ENCODE data around the gene DNAH1.

The DNAH1 gene

DNA sequence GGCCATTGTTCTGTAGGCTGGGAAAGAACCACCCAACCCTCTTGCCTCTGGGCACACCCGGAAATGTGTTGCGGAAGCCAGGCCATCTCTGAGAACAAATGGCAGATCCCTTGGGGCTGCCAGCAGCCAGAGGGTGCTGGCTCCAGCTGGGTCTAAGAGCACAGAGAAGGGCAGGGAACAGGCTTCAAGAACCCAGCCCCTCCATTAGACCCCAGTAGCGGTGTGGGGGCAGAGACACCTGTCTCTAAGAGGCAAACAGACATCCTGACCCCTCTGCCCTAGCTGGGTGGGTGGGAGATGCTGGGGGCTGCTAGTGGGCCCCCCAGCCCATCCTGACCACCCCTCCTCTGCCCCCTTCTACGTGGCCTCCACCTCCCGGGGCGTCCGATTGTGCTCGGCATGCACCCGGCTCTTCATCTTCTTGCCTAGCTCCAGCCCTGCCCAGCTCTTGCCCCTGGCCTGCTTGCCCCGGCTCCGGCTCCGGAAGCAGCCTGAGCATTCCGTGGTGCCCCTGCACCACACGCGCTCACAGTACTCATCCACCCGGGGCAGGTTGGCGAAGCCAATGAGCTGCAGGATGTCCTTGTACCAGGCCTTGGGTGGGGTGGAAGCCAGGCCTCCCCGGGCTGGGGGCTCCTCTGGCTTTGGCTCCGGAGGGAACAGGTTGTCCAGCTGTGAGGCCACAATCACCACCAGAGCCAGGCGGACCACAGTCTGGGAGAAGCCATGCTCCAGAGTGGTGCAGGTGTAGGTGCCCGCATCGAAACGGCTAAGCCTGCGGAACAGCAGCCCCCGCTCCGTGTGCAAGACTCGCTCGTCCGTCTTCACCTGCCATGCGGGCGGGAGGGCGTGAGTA lies 119.4 kb downstream of the DNAH1 start:
- DNase-seq (ENCODE audit: low spot score) = no peak

- peak; percentile 34 for DNase-seq (ENCODE audit: low spot score)
Observed at GRCh38 chr3:52436500-52437149, 120.5 kb downstream of the DNAH1 start.

- DNase-seq (ENCODE audit: low spot score) = no peak
Observed at GRCh38 chr3:52437326-52438103, 121.4 kb downstream of the DNAH1 start.

DNA sequence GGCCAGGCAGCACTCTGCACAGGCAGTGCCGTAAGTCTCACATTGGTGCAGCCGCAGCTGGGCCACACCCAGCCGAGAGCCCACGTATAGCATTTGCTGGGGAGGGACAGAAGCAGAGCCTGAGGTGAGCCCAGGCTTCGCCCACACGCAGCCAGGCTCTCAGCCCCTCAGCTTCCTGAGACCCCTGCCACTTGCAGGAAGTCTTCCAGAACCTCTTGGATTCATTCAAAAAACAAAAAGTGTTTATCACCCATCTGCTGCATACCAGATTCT lies 121.9 kb downstream of the DNAH1 start:
- DNase-seq (ENCODE audit: low spot score) = no peak

GRCh38 chr3:52438579-52439425 lies 122.7 kb downstream of the DNAH1 start:
- no peak for DNase-seq (ENCODE audit: low spot score)

- no peak for DNase-seq (ENCODE audit: low spot score)
Observed at GRCh38 chr3:52439426-52440248, 123.5 kb downstream of the DNAH1 start.

- DNase-seq (ENCODE audit: low spot score) = no peak
Observed at GRCh38 chr3:52440249-52440551, 124.1 kb downstream of the DNAH1 start.

GRCh38 chr3:52440671-52441070 lies 124.6 kb downstream of the DNAH1 start:
- DNase-seq (ENCODE audit: low spot score) = no peak

GRCh38 chr3:52441091-52441771 lies 125.1 kb downstream of the DNAH1 start:
- DNase-seq (ENCODE audit: low spot score) = no peak

DNA sequence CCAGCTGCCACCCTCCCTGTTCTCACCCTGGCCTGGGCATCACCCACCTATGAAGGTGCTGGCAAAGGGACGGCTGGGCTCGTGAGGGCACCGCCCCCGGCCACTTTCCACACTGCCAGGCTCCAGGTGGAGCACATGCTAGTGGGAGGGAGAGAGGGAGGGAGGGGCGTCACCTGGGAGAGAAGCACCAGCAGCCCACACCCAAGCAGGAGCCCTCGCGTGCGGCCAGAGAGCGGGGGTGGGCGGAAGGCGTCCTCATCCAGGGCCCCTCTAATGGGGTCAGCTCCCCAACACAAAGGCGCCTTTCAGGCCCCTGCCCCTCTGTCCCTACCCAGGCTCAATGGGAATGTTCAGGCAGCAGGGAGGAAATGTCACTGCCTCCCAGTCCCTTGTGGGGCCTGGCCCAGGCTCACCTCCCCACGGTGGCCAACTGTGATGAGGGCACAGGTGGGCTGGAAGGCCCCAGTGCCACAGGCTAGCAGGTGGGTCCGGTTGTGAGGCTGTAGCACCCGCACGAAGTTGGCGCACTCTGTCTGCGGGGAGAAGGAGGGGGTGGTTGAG lies 125.7 kb downstream of the DNAH1 start:
- no peak for DNase-seq (ENCODE audit: low spot score)

DNA sequence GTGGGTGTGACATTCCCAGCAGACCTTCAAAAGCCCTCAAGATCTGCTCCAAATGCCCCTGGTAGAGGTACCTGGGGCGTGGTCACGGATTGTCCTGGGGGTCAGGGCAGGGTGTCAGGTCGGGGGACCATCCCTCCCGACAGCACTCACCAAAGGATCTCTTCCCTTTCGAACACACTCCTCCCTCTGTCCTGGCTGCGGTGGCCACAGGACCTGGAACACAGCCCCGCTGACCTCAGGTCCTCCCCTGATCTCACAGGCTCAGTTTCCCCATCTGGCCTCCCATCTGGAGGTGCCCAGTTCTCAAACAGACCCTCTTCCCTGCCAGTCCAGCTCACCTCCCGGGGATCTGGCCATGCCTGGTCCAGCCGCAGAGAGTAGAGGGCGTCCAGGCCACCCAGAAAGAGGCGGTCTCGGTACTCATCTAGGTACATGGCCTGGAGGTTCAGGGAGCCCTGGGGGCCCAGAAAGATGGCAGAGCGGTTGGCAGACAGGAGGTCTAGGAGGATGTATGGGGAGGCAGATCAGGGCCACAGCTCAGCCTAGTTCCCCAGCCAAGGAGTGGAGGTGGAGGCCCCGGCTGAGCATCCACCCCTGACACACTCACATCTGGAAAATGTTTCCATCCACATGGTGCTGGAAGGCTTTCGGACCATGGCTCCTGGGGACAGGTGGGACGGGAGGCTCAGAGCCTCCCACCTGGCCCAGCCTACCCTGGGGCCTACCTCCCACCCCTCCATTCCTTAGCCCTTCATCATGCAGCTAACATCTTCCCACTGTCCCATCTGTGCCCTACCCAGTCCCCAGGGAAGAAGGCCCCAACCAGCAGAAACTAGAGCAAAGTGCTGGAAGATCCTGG lies 126.5 kb downstream of the DNAH1 start:
- DNase-seq (ENCODE audit: low spot score) = no peak

DNA sequence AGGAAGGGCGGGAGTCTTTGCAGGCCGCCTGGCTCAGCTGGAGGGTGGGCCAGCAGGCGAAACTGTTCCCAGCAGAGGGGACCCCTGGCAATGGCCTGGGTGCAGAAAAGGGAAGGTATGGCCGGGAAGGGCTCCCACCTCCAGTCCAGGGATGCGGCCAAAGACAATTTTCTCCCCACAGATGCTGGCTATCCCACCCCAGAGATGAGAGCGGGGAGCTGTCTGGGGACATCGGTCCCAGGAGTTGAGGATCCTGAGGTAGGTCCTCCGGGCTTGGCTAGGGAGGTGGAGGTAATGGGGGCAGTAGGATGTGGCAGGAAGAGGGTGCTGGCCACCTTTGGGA lies 127.1 kb downstream of the DNAH1 start:
- DNase-seq (ENCODE audit: low spot score) = no peak

- DNase-seq (ENCODE audit: low spot score) = no peak
Observed at GRCh38 chr3:52443791-52444687, 127.9 kb downstream of the DNAH1 start.

DNA sequence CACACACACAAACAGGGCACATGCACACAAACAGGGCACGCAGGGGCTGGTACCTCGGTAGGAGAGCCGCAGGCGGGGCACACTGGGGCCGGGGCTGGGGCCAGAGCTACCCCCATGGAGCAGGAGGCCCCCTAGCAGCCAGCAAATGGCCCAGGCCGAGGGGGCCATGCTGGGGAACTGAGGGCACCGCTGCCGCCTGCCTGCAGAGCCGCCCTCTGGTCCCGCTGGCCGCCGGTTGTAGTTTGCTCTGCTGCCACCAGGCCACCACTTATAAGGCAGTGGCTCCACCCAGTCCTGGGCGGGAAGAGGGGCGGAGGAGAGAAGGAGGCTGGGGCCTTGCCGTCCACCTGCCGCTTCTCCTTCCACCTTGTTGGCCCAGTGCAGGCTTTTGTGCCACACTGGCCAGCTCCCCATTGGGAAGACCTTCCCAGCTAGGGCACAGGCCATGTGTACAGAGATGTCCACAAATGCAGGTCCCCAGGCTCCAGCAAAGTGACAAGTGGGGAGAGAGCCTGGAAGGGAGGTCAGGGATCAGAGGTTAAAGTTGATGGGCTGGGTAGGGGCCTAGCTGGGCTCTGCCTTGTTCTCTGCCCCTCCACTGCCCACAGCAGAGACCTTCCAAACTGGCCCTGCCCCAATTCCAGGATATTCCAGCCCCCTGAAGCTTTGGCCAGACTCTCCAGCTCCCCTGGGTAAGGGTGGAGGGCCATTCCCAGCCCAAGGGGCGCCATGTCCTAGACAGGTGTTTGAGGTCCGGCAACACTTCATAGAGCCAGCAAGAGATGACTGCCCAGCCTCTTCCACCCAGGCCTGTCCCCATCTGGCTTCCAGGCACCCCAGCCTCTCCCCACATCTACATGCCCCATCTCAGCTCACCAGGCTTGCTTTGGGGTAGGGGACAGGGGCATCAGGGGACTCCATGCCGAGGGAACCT lies 129.0 kb downstream of the DNAH1 start, which contains the start of gene SEMA3G:
Gene SEMA3G, minus strand, starts transcription at position 244 of the 934 bp plus-strand sequence. Its CDS starts 76 bp downstream, at position 168.
- peak; percentile 59 for DNase-seq (ENCODE audit: low spot score)

DNA sequence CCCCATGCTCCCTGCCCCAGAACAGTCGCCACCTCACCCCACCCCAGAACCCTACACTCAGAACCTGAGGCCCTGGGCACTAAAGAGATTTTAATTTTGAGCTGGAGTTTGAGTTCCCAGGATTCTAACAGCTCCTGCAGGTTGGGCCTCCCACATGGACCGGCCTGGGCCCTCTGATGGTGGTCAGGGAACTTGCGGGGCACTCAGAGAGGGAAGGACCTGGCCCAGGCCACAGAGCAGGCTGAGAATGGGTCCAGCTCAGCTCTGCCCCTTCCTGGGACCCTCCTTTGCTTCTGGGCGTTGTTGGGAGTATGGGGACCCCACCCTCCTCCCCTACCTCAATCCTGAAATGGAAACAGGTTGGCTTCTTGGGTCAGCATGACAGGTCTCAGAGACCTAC lies 129.9 kb downstream of the DNAH1 start:
- no peak for DNase-seq (ENCODE audit: low spot score)

DNA sequence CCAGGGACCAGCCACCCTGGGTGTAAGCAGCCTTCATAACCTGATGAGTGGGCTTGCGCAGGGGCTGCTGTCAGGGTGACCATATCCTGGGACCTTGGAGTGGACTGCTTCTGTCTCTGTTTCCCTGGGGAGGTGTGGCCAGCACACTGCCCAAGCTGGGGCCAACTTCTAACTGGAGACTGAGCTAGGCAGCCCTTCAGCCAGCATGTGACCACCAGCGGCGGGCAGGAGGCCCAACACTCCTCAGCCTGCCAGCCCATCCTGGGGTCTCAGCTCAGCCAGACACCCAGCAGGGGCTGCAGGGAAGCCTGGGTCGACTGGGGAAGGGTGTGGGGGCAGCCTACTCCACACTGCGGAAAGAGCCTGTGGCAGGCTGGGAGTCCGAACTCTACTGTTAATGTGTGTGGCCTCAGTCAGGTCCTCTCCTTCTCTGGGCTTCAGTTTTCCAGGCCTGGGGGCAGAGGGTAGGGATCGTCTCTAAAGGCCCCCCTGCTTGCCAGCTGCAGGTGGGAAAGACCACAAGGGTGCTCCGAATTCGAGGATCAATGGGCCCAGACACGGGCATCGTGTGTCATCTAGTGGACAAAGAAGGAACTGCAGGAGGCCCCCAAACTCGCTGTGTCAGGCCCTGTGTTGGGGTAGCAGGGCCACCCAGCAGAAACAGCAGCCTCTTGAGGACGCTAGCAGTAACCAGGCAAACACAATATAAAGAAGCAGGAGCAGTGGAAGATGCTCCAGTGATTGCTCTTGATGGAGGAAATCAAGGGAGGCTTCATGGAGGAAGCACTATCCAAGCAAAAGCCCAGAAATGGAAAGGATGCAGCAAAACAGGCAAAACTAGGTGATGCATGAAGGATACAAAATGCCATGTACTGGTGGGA lies 130.8 kb downstream of the DNAH1 start:
- DNase-seq (ENCODE audit: low spot score) = peak; percentile 57

Measured in kidney capillary endothelial cell (primary cell).